Measurements from ENCODE around the gene PTTG1IP. TPM values are rescaled to one million over a fixed set of nuclear protein-coding genes. Genes with fewer than 3 reads are reported as not detected.

Gene PTTG1IP
- total and polyA plus RNA-seq, 2 donors (not counting 1 experiment from before 2014, with no cell fraction given): 30.7 to 58.6 TPM

- peak within 1 kb of the TSS; percentile 72 for H3K9ac ChIP-seq (ENCODE audit: low read length)
- DNase-seq (peak; percentile 91), ATAC-seq (ENCODE audit: low read depth) (peak; percentile 90)
- peaks cover 0 to 32% of the 10 kb centered on the region in 2 experiments for H3K36me3 ChIP-seq (replicated peaks in 1 of 2; ENCODE audit: control extremely low read depth in 1 of 2, control insufficient read depth in 1 of 2, extremely low read depth in 1 of 2, insufficient read depth in 2 of 2, low read length in 1 of 2)
- ChIA-PET CTCF (interaction anchor here (0.9 to 4.8 kb wide), 23 partner anchors 7 to 336 kb away, joined by 3 to 49 read pairs (median 8); partner anchors contain the start of genes ITGB2, PTTG1IP and SUMO3), POLR2A (interaction anchor here (0.6 to 2.8 kb wide), 6 partner anchors 16 to 327 kb away, joined by 3 to 16 read pairs (median 10); partner anchors contain the start of genes PTTG1IP and SUMO3)
- no peaks in the 10 kb centered on the region for H3K9me3 Mint-ChIP-seq (ENCODE audit: insufficient read depth)
- H3K9me3 ChIP-seq (ENCODE audit: control extremely low read depth in 1 of 3, control insufficient read depth in 2 of 3, insufficient read depth in 1 of 3, low read length in 2 of 3): no peaks in the 10 kb centered on the region
- peaks cover 50% of the 10 kb centered on the region for H3K79me2 ChIP-seq (ENCODE audit: control insufficient read depth, insufficient read depth, low read length)
- H4K20me1 ChIP-seq (ENCODE audit: control insufficient read depth, insufficient read depth, low read length, poor library complexity, severe bottlenecking): peaks cover 38% of the 10 kb centered on the region
- H3K27me3 ChIP-seq (replicated peaks in 1 of 4; ENCODE audit: control extremely low read depth in 1 of 4, control insufficient read depth in 3 of 4, insufficient read depth in 4 of 4, low read length in 3 of 4): no peaks in the 10 kb centered on the region
- intact Hi-C loops (cut with micrococcal nuclease): loop anchor here (1.0 to 5.0 kb wide), 6 partner anchors 16 to 1014 kb away; partner anchors contain the start of gene RRP1
- H3K27me3 Mint-ChIP-seq: no peaks in the 10 kb centered on the region
- peak within 1 kb of the TSS; percentile 82 for H2AFZ ChIP-seq (ENCODE audit: insufficient read depth, low read depth, low read length, poor library complexity, severe bottlenecking)
- H3K4me1 ChIP-seq (ENCODE audit: control insufficient read depth in 2 of 2, insufficient read depth in 2 of 2, low read length in 2 of 2): peaks cover 19 to 21% of the 10 kb centered on the region in 2 donors
- WGBS (ENCODE audit: insufficient coverage): under 1% methylated on average over 96 of the region's 97 CpGs
- TF ChIP-seq EZH2 (IDR thresholded peaks at IDR 0.05; ENCODE audit: borderline replicate concordance, insufficient read depth, low read depth, low read length, poor library complexity, severe bottlenecking) (no peak), CTCF (IDR thresholded peaks at IDR 0.05) (no peak)
- peak within 1 kb of the TSS; percentile 94 for H3K4me2 ChIP-seq (replicated peaks; ENCODE audit: low read depth, low read length, poor library complexity, severe bottlenecking)
- peak within 1 kb of the TSS; percentile 63 to 87 (median 78) for H3K4me3 ChIP-seq (ENCODE audit: control extremely low read depth in 1 of 5, extremely low read depth in 1 of 5, insufficient read depth in 1 of 5, low read depth in 2 of 5, low read length in 4 of 5)
- H3K27ac Mint-ChIP-seq: peak within 1 kb of the TSS; percentile 95
- H3K27ac ChIP-seq (ENCODE audit: low read length in 2 of 2): peak within 1 kb of the TSS; percentile 65 to 75
- peaks cover 40% of the 10 kb centered on the region for H3K4me1 Mint-ChIP-seq
- H3K4me3 Mint-ChIP-seq: peak within 1 kb of the TSS; percentile 100
Measured at GRCh38 chr21:44801468-44802395, 71.8 kb downstream of the PTTG1IP start, which contains the start of gene UBE2G2. TSS of gene UBE2G2 (minus strand) at chr21:44801820. CDS start at chr21:44801748, 72 bp downstream.
